ENCODE data around the gene UHRF2.

DNA sequence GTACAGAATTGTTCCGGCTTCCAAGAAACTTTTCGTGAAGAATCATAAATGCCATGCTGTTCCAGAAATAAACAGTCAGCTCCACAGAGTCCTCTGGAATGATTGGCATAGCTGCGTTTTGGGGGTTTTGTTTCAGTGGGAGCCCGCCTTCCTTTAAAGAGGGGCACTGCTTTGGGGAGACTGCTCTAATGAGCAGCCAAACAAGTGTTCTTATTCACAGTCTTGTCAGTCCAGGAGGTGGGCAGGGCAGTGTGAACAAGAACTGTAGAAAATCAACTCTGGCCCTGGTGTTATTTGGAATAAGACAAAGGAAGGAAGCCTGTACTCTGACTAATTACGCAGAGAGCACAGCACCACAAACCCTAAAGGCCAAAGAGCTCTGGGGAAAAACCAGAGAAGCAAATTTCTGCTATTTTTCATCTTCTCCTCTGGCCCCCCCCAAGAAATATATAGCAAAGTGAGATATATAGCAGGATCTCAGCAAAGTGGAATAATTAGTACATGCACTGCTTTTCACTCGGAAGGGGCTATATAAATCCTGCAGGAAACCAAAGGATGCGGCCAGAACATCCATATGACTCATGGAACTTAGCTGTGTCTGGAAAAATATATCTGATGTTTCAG is 139.6 kb downstream of the UHRF2 start:
- TF ChIP-seq EZH2phosphoT487 (IDR thresholded peaks at IDR 0.05; ENCODE audit: borderline replicate concordance, low read length) = no peak
- TF ChIP-seq, protein P1, sequence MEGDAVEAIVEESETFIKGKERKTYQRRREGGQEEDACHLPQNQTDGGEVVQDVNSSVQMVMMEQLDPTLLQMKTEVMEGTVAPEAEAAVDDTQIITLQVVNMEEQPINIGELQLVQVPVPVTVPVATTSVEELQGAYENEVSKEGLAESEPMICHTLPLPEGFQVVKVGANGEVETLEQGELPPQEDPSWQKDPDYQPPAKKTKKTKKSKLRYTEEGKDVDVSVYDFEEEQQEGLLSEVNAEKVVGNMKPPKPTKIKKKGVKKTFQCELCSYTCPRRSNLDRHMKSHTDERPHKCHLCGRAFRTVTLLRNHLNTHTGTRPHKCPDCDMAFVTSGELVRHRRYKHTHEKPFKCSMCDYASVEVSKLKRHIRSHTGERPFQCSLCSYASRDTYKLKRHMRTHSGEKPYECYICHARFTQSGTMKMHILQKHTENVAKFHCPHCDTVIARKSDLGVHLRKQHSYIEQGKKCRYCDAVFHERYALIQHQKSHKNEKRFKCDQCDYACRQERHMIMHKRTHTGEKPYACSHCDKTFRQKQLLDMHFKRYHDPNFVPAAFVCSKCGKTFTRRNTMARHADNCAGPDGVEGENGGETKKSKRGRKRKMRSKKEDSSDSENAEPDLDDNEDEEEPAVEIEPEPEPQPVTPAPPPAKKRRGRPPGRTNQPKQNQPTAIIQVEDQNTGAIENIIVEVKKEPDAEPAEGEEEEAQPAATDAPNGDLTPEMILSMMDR (conservative IDR thresholded peaks at IDR 0.05; ENCODE audit: low read depth, low read length) = no peak
- TF ChIP-seq EZH2 (IDR thresholded peaks at IDR 0.05; ENCODE audit: low read length, unreplicated experiment) = no peak
